GM21447 (cell line): ENCODE data around the gene ACAN.
A peak's percentile ranks its signal among the peaks of the same experiment; 100 is the strongest.

Experiments used
- ATAC-seq: cut with Tn5 transposase; IDR thresholded peaks from one replicate; pipeline ENCODE4 v1.9.1; 2021; ENCODE audit not compliant: unreplicated experiment

ACAN gene

GRCh38 chr15:88876573-88876972 is 73.3 kb downstream of the ACAN start:
- ATAC-seq = no peak

DNA sequence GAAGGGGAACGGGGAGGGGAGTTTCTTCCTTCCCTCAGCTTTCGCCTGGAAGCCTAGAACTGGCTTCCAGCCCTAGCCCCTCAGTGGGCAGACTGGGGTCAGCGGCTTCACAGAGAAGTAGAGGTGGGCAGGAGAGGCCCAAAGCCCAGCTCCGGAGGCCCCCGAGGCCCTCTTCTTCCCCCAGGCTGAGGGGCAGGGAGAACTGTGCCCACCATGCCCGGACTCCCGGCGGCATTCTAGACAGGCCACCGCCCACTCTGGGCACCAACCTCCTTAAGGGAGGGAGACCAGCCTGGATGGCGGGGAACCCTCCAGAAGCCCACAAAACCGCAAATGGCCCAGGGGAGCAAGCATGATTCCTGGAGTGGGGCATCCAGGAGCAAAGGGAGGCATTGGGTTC is 74.2 kb downstream of the ACAN start:
- no peak for ATAC-seq

DNA sequence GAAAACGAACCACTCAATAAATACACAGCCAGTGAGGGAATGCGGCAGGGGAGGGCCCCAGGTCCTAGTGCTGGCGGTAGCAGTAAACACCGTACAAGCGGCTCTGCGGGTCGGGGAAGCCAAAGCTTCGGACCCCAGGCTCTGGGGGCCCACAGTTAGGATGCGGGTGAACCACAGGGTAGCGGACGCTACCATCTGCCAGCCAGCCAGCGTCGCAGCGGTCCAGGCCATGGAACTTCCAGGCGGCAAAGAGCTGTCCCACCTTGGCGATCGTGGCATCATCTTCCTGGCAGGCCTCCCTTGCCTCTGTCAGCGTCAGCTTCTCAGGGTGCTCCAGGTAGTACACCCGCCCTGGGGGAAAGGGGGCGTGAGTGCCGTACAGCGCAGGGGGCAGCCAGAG is 74.7 kb downstream of the ACAN start:
- no peak for ATAC-seq

DNA sequence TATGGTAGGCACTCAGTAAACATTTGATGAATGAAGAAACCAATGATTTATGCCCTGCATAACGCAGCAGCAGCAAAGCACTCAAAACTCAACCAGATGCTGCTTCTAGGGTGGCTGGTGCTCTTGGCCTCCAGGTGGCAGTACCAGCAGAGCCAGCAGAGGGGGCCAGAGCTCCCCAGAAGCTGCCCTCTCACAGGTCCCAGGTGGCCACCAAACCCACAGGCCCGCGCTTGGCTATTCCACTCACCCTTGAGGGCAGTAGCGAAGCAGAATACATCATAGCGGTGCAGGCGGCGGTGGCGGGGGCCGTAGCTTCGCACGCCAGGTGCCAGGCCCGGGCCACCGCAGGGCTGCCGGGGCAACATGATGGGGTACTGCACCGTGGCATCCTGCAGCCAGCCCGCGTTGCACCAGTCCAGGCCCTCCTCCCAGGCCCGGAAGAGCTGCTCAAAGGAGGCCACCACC is 75.5 kb downstream of the ACAN start:
- ATAC-seq = no peak

GRCh38 chr15:88880944-88881740 is 77.9 kb downstream of the ACAN start:
- no peak for ATAC-seq

DNA sequence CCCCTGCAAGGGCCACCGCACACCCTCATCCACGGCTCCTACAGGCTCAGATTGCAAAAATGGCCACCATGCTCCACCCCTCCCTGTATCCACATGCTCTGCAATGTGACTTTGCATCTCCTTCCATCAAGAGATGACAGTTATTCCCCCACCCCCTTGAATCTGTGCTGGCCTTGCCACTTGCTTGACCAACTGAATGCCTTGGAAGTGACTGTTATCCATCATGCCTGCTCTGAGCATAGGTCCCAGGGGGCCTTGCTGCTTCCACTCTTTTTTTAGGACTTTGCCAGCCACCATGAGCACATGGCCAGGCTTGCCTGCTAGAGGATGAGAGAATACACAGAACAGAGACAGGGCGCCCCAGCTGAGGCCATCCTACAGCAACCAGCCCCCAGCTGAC is 78.5 kb downstream of the ACAN start:
- no peak for ATAC-seq

GRCh38 chr15:88882785-88883184 is 79.5 kb downstream of the ACAN start:
- ATAC-seq = no peak

GRCh38 chr15:88887068-88887580 is 83.9 kb downstream of the ACAN start:
- ATAC-seq = no peak

- no peak for ATAC-seq
These were observed 85.5 kb downstream of the ACAN start for GRCh38 chr15:88888719-88889118.

DNA sequence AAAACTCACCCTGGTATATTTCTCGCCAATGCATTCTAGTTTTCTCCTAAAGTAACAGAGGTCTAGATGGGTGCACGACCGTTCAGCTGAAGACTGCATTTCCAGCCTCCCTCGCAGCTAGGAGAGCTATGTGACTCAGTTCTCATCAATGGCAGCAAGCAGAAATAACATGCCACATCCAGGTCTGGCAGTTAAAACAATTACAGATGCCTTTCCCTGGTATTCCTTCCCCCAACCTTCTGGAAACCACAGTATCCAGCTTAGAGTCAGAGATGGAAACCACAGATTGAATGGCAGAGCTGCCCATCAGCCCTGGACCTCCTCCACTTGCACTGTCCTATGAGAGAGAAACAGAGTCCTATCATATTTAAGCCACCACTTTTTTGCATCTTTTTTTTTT is 87.3 kb downstream of the ACAN start:
- no peak for ATAC-seq

DNA sequence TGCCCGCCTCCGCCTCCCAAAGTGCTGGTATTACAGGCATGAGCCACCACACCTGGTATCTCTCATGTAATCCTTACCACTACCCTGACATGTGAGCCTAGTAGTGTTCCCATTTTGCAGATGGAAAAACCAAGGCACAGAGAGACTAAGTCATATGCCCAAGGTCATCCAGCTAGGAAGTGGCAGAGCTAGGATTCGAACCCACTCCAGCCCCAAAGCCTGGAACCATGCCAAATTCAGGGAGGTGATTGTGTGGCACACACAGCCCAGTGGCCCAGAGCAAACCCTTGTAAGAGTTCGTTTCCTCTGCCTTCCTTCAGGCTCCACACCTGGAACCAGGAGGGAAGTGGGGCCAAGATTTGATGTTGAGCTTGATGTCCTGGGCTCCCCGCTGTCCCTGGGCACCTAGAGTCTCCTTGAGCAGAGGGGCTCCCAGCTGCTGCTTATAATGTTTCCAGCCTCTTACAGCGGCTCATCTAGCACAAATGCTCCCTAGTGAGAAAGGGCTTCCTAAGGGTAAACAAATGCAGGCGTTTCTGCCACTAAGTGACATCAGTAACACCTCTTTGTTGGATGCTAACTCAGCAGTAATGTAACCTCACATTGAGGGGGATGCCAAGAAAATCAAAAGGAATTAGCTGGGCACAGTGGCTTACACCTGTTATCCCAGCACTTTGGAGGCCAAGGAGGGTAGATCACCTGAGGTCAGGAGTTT is 88.5 kb downstream of the ACAN start:
- ATAC-seq = no peak

DNA sequence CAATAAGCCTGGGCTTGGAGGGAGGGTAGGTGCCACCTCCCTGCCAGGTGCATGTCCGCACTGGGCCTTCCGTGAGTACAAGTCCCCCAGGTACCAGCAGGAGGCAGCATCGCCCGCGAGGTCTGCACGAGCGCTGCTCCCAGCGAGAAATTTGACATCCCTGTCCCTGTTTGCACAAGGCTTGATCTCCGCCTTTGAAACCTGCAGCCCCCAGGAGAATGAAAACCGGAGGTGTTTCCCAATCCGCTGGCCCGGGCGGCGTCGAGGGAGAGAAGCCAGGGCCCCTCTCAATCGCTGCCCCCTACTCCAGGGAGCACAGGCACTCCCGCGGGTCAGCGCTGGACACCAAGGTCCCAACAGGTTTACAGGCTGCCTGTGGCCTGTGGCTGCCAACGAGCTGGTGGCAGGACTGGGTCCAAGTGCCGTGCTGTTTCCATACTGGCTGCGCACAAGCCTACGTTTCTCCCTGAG is 91.1 kb downstream of the ACAN start:
- peak; percentile 63 for ATAC-seq

DNA sequence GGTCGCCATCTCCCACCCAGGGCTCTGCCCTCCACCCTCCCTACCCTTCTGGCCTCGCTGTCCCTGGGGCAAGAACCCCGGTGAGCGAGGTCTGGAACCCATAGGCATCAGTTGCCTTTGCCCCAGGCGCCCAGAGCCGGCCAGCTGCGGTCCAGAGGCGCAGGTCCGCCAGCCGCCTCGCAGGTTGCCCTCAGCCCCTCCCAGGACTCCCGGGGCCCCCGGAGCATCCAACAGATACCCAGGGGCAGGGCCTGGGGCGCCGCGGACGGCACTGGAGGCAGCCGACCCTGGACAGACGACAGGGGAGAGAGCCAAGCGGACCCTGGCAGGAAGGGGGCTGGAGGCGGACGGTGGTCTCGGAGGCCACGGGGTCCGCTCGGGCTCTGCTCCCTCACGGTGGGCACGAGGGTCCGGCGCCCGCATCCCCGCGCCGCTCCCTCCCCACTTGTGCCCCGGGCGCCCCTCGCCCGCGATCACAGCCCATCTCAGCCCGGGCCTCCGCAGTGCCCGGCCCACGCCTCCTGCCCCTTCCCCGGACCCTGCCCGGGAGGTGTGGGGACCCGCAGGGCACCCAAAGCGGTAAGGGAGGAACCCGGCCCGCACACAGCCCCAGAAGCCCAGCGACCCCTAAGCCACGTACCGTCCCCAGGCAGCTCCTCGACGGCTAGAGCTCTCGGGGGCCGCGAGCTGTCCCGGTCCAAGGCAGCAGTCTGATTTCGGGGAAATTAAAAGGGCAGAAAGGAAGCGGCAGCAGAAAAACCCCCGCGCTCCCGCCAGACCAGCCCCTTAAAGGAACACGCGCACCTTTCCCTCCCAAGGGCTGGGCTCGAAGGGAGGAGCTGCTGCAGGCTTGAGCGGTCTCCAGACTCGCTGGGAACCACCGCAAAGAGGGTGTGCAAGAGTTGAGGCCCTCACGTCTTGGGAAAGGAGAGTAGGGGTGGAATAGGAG is 91.9 kb downstream of the ACAN start, which contains the start of gene HAPLN3:
HAPLN3 (minus strand) TSS at position 726 of the 949 bp plus-strand sequence. CDS start 8,246 bp downstream, outside the sequence.
- peak; percentile 55 for ATAC-seq

- ATAC-seq = no peak
These were observed 93.2 kb downstream of the ACAN start for GRCh38 chr15:88896333-88897033.

DNA sequence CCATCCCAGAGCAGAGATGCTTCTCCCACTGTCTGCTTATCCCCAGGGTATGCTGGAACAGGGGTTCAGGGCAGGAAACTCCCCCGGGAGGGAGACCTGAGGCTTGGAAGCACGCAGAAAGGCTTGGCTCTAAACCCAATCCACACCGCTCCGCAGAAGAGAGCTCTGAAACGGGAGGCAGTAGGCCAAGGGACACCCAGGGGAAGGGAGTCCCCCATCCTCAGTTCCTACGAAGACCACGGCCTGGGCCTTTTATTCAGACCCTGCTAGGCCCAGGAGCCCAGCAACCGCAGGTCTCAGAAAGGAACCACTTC is 93.9 kb downstream of the ACAN start:
- ATAC-seq = no peak

DNA sequence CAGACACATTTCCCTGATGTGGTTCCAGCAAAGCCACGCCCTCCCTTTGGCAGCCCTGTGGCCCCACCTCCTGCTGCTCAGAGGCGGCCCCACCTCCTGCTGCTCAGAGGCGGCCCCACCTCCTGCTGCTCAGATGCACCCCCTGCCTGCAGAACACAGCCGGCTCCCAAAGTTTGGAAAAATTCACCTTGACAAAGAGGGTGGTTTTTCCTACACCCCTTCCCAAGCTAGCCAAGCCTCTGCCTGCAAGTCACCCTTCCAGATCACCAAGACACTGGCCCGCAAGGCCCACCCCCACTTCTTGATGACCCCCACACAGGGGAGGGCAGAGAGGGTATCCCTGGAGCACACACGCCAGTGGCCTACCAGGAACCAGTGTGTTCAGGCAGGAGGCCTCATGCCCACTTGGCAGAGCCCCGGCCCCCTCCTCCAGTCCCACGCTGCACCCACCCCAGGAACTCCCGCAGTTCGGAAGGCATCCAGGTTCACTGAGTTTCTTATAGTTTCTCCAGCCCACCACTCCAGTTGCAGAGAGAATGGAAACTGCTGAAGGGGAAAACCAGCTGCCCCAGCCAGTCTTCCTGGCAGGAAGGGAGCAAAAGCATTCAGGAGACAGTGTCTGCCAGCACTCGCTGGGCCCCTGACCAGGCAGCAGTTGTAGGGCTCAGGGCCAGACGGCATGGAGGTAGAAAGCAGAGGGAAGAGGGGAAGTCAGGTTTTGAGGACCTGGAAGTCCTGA is 94.4 kb downstream of the ACAN start:
- no peak for ATAC-seq

DNA sequence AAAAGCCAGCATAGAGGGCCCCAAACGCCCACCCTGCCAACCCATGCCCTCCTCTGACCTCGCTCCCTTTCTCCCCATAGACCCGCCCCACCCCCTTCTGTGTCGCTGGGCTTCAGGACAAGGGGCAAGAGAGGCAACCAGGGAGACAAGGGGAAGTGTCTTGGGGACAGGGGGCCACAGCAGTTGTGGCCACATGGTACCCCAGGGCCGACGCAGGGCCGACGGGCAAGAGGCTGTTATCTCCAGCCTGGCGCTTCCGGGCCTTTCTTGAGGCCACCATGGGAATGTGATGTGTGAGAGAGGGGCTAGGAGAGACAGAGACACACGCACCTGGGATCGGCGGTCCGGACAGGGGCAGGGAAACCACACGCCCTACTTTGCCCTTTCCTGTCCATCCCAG is 95.5 kb downstream of the ACAN start:
- ATAC-seq = no peak

GRCh38 chr15:88899251-88899650 is 96.0 kb downstream of the ACAN start:
- ATAC-seq = no peak

GRCh38 chr15:88900309-88900981 is 97.2 kb downstream of the ACAN start:
- ATAC-seq = no peak
